IPS-18c (cell line): ENCODE data around the gene PHETA1.

Experiments
- H3K4me3 ChIP-seq: 2 replicates; pipeline ENCODE4 v1.7.0; 2013; ENCODE audit warnings: low read depth, mild to moderate bottlenecking, low read length, moderate library complexity; ENCODE audit not compliant: insufficient read depth
- H3K9me3 ChIP-seq: one replicate; pipeline ENCODE4 v1.6.1; 2013; ENCODE audit warnings: mild to moderate bottlenecking, low read length, moderate library complexity; ENCODE audit not compliant: control insufficient read depth, insufficient read depth

The PHETA1 gene

DNA sequence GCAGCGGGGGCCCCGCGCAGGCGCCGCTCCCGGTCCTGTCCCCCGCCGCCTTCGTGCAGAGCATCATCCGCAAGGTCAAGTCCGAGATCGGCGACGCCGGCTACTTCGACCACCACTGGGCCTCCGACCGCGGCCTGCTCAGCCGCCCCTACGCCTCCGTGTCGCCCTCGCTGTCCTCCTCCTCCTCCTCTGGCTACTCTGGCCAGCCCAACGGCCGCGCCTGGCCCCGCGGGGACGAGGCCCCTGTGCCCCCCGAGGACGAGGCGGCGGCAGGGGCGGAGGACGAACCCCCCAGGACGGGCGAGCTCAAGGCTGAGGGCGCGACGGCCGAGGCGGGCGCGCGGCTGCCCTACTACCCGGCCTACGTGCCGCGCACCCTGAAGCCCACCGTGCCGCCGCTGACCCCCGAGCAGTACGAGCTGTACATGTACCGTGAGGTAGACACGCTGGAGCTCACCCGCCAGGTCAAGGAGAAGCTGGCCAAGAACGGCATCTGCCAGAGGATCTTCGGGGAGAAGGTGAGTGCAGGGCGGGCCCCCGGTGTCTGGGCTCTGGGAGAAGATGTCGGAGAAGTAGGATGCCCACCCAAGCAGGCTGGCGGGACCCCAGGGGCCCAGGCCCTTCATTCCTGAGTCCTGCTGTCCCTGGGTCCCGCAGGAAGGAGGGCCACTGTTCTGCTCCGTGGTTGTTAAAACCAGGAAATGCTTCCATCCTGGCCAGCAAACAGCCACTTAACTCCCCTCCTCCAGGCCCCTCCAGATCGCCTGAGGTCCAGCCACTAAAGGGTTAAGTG lies 48.4 kb downstream of the PHETA1 start:
- peaks cover 2% of the 10 kb centered on the region for H3K9me3 ChIP-seq
- H3K4me3 ChIP-seq = no peak overlapping the region

- no peaks in the 10 kb centered on the region for H3K9me3 ChIP-seq
- no peak overlapping the region for H3K4me3 ChIP-seq
Measured at GRCh38 chr12:111319600-111320257, 49.2 kb downstream of the PHETA1 start.

DNA sequence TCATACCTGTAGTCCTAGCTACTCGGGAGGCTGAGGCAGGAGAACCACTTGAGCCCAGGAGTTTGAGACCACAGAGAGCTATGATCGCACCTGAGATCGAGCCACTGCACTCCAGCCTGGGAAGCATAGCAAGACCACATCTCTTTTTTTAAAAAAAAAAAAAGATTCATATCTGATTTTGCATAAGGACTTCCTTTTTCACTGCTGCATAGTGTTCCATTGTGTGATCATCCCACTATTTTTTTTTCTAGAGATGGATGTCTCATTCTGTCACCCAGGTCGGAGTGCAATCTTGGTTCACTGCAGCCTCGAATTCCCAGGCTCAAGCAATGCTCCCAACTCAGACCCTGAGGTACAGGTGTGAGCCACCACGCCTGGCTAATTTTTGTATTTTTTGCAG lies 50.4 kb downstream of the PHETA1 start:
- no peak overlapping the region for H3K4me3 ChIP-seq
- no peaks in the 10 kb centered on the region for H3K9me3 ChIP-seq

DNA sequence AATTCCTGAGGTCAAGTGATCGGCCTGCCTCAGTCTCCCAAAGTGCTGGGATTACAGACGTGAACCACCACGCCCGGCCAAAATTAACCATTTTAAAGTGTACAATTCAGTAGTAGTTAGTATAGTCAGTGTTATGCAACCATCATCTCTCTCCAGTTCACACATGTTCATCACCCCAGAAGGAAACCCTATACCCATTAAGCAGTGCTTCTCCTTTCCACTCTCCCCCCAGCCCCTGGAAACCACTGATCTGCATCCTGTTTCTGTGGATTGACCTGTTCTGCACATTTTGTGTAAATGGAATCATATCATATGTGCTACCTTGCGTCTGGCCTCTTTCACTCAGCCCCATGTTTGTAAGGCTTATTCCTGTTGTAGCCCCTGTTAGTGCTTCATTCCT lies 52.2 kb downstream of the PHETA1 start:
- no peak overlapping the region for H3K4me3 ChIP-seq
- no peaks in the 10 kb centered on the region for H3K9me3 ChIP-seq

DNA sequence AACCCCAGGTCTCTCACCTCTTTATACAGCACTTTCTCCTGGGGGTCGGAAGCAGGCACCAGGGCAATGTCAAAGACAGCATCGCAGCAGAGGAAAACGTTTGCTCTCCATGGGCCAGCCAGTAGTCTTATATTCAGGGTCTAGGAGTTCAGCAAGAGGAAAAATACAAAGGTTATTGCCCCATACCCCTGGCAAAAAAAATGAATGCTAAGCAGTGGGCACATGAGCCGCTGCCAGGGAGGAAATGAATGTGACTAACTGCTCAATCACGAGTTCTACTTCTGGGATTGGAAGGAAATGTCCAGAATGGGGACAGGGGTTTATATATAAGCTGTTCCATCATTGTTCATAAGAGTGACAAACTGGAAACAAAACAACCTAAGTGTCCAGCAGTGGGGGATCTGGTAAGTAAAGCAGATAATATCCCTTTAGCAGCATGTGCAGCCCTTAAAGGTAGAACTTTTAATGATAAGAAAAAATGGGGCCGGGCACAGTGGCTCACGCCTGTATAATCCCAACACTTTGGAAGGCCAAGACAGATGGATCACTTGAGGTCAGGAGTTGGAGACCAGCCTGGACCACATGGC lies 53.8 kb downstream of the PHETA1 start:
- no peaks in the 10 kb centered on the region for H3K9me3 ChIP-seq
- H3K4me3 ChIP-seq = no peak overlapping the region

GRCh38 chr12:111313833-111314259 lies 55.0 kb downstream of the PHETA1 start:
- Histone ChIP-seq H3K9me3 (no peaks in the 10 kb centered on the region), H3K4me3 (no peak overlapping the region)

DNA sequence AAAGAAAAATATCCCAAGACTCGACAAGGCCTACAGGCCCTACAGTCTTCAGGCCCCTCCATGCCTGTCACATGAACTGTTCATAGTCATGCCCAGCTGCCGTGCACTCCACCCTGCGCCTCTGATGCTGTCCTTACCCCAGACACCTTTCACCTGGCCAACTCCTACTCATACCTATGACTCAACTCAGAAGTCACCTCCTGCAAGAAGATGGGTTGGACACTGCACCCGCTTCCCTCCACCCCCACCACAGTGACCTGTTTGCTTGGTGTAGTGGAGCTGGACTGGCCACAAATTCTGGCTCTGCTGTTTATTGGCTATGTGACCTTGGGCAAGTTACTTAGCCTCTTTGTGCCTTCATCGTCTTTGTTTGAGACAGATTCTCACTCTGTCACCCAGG lies 56.2 kb downstream of the PHETA1 start:
- H3K4me3 ChIP-seq = no peak overlapping the region
- no peaks in the 10 kb centered on the region for H3K9me3 ChIP-seq

DNA sequence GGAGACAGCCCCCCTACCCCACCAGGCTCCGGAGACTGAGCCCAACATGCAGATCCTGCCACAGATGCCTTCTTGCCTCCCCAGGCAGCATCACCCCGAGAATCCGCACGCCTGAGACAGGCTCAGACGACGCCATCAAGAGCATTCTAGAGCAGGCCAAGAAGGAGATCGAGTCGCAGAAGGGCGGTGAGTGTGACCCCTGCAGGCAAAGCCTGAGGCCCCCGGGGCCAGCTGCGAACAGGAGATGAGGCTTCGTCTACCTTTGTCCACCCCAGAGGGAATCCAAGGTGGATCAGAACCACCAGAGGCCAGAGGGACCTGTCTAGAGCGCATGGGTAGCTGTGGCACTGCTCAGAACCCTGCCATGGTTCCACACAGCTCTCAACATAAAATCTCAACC lies 56.9 kb downstream of the PHETA1 start:
- H3K9me3 ChIP-seq = no peaks in the 10 kb centered on the region
- H3K4me3 ChIP-seq = no peak overlapping the region

- H3K9me3 ChIP-seq = no peaks in the 10 kb centered on the region
- H3K4me3 ChIP-seq = no peak overlapping the region
Measured at GRCh38 chr12:111311011-111311410, 57.9 kb downstream of the PHETA1 start.
